CD4-positive, alpha-beta T cell (primary cell): ENCODE results near the gene EPHB1. TPM values are rescaled to one million over a fixed set of nuclear protein-coding genes. Genes with fewer than 3 reads are reported as not detected.

Experiments used
- ATAC-seq: fragments of 200-7000 bp; cut with Tn5 transposase; one replicate; pipeline ENCODE4 v1.10.0; 2022; ENCODE audit warnings: mild to moderate bottlenecking; ENCODE audit not compliant: poor library complexity
- CTCF ChIA-PET: fragments of 350-600 bp; sonication (Branson Sonifier 250); formaldehyde crosslinking; loops from one replicate; lab custom pipeline; 2021; ENCODE audit warnings: antibody characterized with exemption, inconsistent platforms; lab: Charles Lee
- POLR2A ChIA-PET: fragments of 350-600 bp; sonication (Branson Sonifier 250); formaldehyde crosslinking; loops from one replicate; lab custom pipeline; 2021; ENCODE audit warnings: antibody characterized with exemption, inconsistent platforms; lab: Charles Lee
- DNase-seq, 14 experiments: peaks; one replicate each; pipeline ENCODE4 v3.0.0-alpha.2; 2013 to 2020; ENCODE audit warnings: mixed read lengths in 2 of 14
- H3K27ac ChIP-seq, 2 donors: one replicate each; pipeline versions ENCODE4 v1.5.1 to v1.7.0; 2013; ENCODE audit warnings: low read length in 2 of 2, low read depth in 1 of 2, mild to moderate bottlenecking in 1 of 2
- H3K27me3 ChIP-seq, 2 experiments: 1 replicate in 1 of 2; 2 replicates in 1 of 2; pipeline versions ENCODE4 v1.6.1 to v1.7.0; 2013; ENCODE audit warnings: low read length in 2 of 2, control low read depth in 1 of 2, mild to moderate bottlenecking in 1 of 2, moderate library complexity in 1 of 2; ENCODE audit not compliant: insufficient read depth in 2 of 2, control insufficient read depth in 1 of 2
- H3K36me3 ChIP-seq: one replicate; pipeline ENCODE4 v1.6.1; 2013; ENCODE audit warnings: low read length, control low read depth; ENCODE audit not compliant: insufficient read depth
- H3K4me1 ChIP-seq: one replicate; pipeline ENCODE4 v1.6.1; 2013; ENCODE audit warnings: low read length, control low read depth; ENCODE audit not compliant: insufficient read depth
- H3K4me3 ChIP-seq: one replicate; pipeline ENCODE4 v1.5.1; 2013; ENCODE audit warnings: mild to moderate bottlenecking, low read length, moderate library complexity
- H3K9me3 ChIP-seq, 2 experiments: 1 replicate in 1 of 2; 2 replicates in 1 of 2; pipeline versions ENCODE4 v1.6.1 to v1.7.0; 2013; ENCODE audit warnings: low read length in 2 of 2, mild to moderate bottlenecking in 2 of 2, control low read depth in 1 of 2, moderate library complexity in 1 of 2; ENCODE audit not compliant: control insufficient read depth in 1 of 2, insufficient read depth in 1 of 2
- H3K27ac Mint-ChIP-seq: one replicate; pipeline ENCODE4 v1.8.0; 2020; ENCODE audit warnings: mixed read lengths
- H3K27me3 Mint-ChIP-seq: one replicate; pipeline ENCODE4 v1.8.0; 2021; ENCODE audit warnings: mixed read lengths
- H3K36me3 Mint-ChIP-seq: one replicate; pipeline ENCODE4 v1.8.0; 2021; ENCODE audit warnings: low read depth, mixed read lengths
- H3K4me1 Mint-ChIP-seq: one replicate; pipeline ENCODE4 v1.8.0; 2021; ENCODE audit warnings: low read depth, mixed read lengths
- H3K4me3 Mint-ChIP-seq: one replicate; pipeline ENCODE4 v1.8.0; 2020; ENCODE audit warnings: mild to moderate bottlenecking, mixed read lengths
- H3K9me3 Mint-ChIP-seq: one replicate; pipeline ENCODE4 v1.8.0; 2020; ENCODE audit warnings: mixed read lengths
- CTCF ChIP-seq: fragments of 200-600 bp; IDR thresholded peaks from one replicate; pipeline ENCODE4 v1.8.0; 2022; ENCODE audit warnings: antibody characterized with exemption, mild to moderate bottlenecking
- intact Hi-C, 2 experiments: fragments of 100-400 bp; cut with DNase I in 1 of 2; cut with micrococcal nuclease in 1 of 2; formaldehyde crosslinking; loops; one replicate each; pipeline versions ENCODE4 v1.15.1 to v1.9.0; 2023 to 2025; cut with DNase I, micrococcal nuclease
- total RNA-seq, 174 experiments: library from RNA in 2 of 174; stranded (reverse) in 2 of 174; gene quantifications; one replicate each; pipeline ENCODE4 v1.2.3 and lab custom pipeline; 2021 to 2026

EPHB1 gene
- total RNA-seq, 2 experiments from 2014 or later = 0.08 to 0.49 TPM

- Mint-ChIP-seq H3K27me3 (peaks cover 64% of the 10 kb centered on the region), H3K9me3 (no peaks in the 10 kb centered on the region), H3K36me3 (no peaks in the 10 kb centered on the region), H3K27ac (no peak overlapping the region), H3K4me1 (peaks cover 9% of the 10 kb centered on the region), H3K4me3 (no peak overlapping the region)
- Histone ChIP-seq H3K36me3 (no peaks in the 10 kb centered on the region), H3K9me3 (peaks cover 0 to 13% of the 10 kb centered on the region in 2 experiments), H3K27ac (no peak overlapping the region), H3K4me1 (peaks cover 5% of the 10 kb centered on the region), H3K27me3 (peaks cover 17 to 35% of the 10 kb centered on the region in 2 experiments), H3K4me3 (no peak overlapping the region)
- ChIA-PET CTCF (no interaction called here), POLR2A (no interaction called here)
- no peak for DNase-seq
- no peak for TF ChIP-seq CTCF
- intact Hi-C loops = loop anchor here in 1 of 2 experiments (10.0 kb wide), 1 partner anchor 1102 kb away; no protein-coding TSS in a partner anchor
- no peak for ATAC-seq
These were observed 2.4 kb upstream of the EPHB1 start for GRCh38 chr3:134792700-134793099.

- H3K4me3 Mint-ChIP-seq = peak overlapping the region; percentile 35
- Histone ChIP-seq H3K9me3 (peaks cover 0 to 13% of the 10 kb centered on the region in 2 experiments), H3K4me1 (peaks cover 5% of the 10 kb centered on the region), H3K27ac (no peak overlapping the region), H3K36me3 (no peaks in the 10 kb centered on the region), H3K27me3 (peaks cover 17 to 43% of the 10 kb centered on the region in 2 experiments), H3K4me3 (no peak overlapping the region)
- H3K36me3 Mint-ChIP-seq = no peaks in the 10 kb centered on the region
- peaks cover 9% of the 10 kb centered on the region for H3K4me1 Mint-ChIP-seq
- no peak for TF ChIP-seq CTCF
- ChIA-PET POLR2A (no interaction called here), CTCF (no interaction called here)
- intact Hi-C loops = loop anchor here in 1 of 2 experiments (10.0 kb wide), 1 partner anchor 1101 kb away; no protein-coding TSS in a partner anchor
- DNase-seq (no peak), ATAC-seq (no peak)
- peaks cover 70% of the 10 kb centered on the region for H3K27me3 Mint-ChIP-seq
- H3K27ac Mint-ChIP-seq = no peak overlapping the region
- no peaks in the 10 kb centered on the region for H3K9me3 Mint-ChIP-seq
These were observed 1.5 kb upstream of the EPHB1 start for GRCh38 chr3:134793562-134793961.

- TF ChIP-seq CTCF = no peak
- Histone ChIP-seq H3K27ac (no peak overlapping the region), H3K27me3 (peaks cover 18 to 45% of the 10 kb centered on the region in 2 experiments), H3K9me3 (peaks cover 0 to 13% of the 10 kb centered on the region in 2 experiments), H3K4me3 (no peak overlapping the region), H3K4me1 (peaks cover 5% of the 10 kb centered on the region), H3K36me3 (no peaks in the 10 kb centered on the region)
- CTCF ChIA-PET = no interaction called here
- Mint-ChIP-seq H3K4me1 (peaks cover 9% of the 10 kb centered on the region), H3K36me3 (no peaks in the 10 kb centered on the region), H3K27me3 (peaks cover 72% of the 10 kb centered on the region), H3K4me3 (peak overlapping the region; percentile 84), H3K9me3 (no peaks in the 10 kb centered on the region), H3K27ac (no peak overlapping the region)
- no peak for DNase-seq
- POLR2A ChIA-PET = no interaction called here
- intact Hi-C loops = loop anchor here in 1 of 2 experiments (10.0 kb wide), 1 partner anchor 1100 kb away; no protein-coding TSS in a partner anchor
- no peak for ATAC-seq
These were observed 737 bp upstream of the EPHB1 start for GRCh38 chr3:134794323-134794722.
